ENCODE results near the gene PNPO. TPM values are rescaled to one million over a fixed set of nuclear protein-coding genes. Genes with fewer than 3 reads are reported as not detected.

PNPO gene
- total and polyA plus RNA-seq, 2 of the 13 experiments (the other 11 are each of a cell fraction or from before 2014, with no cell fraction given), result 47.9 to 63.3 TPM

DNA sequence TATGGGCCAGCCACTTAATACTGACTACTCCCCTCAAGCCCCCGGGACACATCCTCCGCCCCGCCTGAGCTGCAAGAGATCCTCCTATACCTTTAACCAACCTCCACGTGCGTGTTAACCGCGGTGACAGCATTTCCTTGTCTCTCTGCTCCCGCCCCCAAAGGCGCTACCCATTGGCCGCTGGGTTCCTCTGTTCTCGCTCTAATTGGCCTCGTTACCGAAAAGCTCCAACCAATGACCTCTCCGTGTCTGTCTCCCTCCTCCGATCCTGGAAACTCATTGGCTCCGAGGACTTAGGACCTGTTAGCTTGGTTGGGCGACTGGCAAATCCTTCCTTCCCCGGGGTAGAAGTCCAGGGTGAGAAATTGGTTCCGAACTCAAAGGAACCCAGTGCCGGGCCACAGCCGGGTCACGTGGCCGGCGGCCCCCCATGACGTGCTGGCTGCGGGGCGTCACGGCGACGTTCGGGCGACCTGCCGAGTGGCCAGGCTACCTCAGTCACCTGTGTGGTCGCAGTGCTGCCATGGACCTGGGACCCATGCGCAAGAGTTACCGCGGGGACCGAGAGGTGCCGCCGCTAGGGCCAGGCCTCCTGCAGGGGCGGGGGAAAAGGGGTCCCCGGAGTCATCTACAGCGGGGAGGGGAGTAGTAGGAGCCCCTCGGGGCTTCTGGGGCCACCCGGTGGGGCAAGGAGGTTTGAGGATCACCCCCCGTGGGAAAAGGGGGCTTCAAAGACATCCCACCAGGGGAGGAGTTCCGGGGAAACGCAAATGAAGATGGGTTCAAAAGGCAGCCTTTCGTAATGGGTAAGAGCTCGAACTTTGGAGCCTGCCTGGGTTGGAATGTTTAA is at the start of gene PNPO (continued):
- TF ChIP-seq FOXP1 (IDR thresholded peaks at IDR 0.05) (no peak), FOXP1 (CRISPR knock-in tag; IDR thresholded peaks at IDR 0.05) (no peak; the same call in 1 of the 2 replicates), ZNF562 (CRISPR knock-in tag; IDR thresholded peaks at IDR 0.05; ENCODE audit: borderline replicate concordance) (peak; percentile 85; the same call in 1 of the 2 replicates), ZNF354B (CRISPR knock-in tag; IDR thresholded peaks at IDR 0.05) (peak; percentile 95), MTA1 (CRISPR knock-in tag; IDR thresholded peaks at IDR 0.05; ENCODE audit: borderline replicate concordance) (peak; percentile 83; the same call in 1 of the 2 replicates), MIER2 (CRISPR knock-in tag; IDR thresholded peaks at IDR 0.05) (no peak), ZNF33B (CRISPR knock-in tag; IDR thresholded peaks at IDR 0.05) (no peak; the same call in 1 of the 2 replicates), POGZ (CRISPR knock-in tag; IDR thresholded peaks at IDR 0.05) (peak; percentile 96), ATM (IDR thresholded peaks at IDR 0.05; ENCODE audit: borderline replicate concordance) (no peak), MLLT10 (CRISPR knock-in tag; IDR thresholded peaks at IDR 0.05) (no peak), RFX5 (IDR thresholded peaks at IDR 0.05; ENCODE audit: low read depth, low read length) (peak; percentile 76), YEATS2 (CRISPR knock-in tag; IDR thresholded peaks at IDR 0.05; ENCODE audit: borderline replicate concordance) (peak; percentile 81; the same call in 1 of the 2 replicates)
- TF ChIP-seq, protein P1, sequence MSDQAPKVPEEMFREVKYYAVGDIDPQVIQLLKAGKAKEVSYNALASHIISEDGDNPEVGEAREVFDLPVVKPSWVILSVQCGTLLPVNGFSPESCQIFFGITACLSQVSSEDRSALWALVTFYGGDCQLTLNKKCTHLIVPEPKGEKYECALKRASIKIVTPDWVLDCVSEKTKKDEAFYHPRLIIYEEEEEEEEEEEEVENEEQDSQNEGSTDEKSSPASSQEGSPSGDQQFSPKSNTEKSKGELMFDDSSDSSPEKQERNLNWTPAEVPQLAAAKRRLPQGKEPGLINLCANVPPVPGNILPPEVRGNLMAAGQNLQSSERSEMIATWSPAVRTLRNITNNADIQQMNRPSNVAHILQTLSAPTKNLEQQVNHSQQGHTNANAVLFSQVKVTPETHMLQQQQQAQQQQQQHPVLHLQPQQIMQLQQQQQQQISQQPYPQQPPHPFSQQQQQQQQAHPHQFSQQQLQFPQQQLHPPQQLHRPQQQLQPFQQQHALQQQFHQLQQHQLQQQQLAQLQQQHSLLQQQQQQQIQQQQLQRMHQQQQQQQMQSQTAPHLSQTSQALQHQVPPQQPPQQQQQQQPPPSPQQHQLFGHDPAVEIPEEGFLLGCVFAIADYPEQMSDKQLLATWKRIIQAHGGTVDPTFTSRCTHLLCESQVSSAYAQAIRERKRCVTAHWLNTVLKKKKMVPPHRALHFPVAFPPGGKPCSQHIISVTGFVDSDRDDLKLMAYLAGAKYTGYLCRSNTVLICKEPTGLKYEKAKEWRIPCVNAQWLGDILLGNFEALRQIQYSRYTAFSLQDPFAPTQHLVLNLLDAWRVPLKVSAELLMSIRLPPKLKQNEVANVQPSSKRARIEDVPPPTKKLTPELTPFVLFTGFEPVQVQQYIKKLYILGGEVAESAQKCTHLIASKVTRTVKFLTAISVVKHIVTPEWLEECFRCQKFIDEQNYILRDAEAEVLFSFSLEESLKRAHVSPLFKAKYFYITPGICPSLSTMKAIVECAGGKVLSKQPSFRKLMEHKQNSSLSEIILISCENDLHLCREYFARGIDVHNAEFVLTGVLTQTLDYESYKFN (CRISPR knock-in tag; conservative IDR thresholded peaks at IDR 0.05), result peak; percentile 82
- TF ChIP-seq, protein P2, sequence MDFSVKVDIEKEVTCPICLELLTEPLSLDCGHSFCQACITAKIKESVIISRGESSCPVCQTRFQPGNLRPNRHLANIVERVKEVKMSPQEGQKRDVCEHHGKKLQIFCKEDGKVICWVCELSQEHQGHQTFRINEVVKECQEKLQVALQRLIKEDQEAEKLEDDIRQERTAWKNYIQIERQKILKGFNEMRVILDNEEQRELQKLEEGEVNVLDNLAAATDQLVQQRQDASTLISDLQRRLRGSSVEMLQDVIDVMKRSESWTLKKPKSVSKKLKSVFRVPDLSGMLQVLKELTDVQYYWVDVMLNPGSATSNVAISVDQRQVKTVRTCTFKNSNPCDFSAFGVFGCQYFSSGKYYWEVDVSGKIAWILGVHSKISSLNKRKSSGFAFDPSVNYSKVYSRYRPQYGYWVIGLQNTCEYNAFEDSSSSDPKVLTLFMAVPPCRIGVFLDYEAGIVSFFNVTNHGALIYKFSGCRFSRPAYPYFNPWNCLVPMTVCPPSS (IDR thresholded peaks at IDR 0.05), result no peak
- TF ChIP-seq, protein P3, sequence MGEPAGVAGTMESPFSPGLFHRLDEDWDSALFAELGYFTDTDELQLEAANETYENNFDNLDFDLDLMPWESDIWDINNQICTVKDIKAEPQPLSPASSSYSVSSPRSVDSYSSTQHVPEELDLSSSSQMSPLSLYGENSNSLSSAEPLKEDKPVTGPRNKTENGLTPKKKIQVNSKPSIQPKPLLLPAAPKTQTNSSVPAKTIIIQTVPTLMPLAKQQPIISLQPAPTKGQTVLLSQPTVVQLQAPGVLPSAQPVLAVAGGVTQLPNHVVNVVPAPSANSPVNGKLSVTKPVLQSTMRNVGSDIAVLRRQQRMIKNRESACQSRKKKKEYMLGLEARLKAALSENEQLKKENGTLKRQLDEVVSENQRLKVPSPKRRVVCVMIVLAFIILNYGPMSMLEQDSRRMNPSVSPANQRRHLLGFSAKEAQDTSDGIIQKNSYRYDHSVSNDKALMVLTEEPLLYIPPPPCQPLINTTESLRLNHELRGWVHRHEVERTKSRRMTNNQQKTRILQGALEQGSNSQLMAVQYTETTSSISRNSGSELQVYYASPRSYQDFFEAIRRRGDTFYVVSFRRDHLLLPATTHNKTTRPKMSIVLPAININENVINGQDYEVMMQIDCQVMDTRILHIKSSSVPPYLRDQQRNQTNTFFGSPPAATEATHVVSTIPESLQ (CRISPR knock-in tag; conservative IDR thresholded peaks at IDR 0.05), result no peak
- TF ChIP-seq, protein P4, sequence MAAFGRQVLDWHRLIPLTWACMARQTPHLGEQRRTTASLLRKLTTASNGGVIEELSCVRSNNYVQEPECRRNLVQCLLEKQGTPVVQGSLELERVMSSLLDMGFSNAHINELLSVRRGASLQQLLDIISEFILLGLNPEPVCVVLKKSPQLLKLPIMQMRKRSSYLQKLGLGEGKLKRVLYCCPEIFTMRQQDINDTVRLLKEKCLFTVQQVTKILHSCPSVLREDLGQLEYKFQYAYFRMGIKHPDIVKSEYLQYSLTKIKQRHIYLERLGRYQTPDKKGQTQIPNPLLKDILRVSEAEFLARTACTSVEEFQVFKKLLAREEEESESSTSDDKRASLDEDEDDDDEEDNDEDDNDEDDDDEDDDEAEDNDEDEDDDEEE (CRISPR knock-in tag; IDR thresholded peaks at IDR 0.05), result peak; percentile 66
- TF ChIP-seq, protein P5, sequence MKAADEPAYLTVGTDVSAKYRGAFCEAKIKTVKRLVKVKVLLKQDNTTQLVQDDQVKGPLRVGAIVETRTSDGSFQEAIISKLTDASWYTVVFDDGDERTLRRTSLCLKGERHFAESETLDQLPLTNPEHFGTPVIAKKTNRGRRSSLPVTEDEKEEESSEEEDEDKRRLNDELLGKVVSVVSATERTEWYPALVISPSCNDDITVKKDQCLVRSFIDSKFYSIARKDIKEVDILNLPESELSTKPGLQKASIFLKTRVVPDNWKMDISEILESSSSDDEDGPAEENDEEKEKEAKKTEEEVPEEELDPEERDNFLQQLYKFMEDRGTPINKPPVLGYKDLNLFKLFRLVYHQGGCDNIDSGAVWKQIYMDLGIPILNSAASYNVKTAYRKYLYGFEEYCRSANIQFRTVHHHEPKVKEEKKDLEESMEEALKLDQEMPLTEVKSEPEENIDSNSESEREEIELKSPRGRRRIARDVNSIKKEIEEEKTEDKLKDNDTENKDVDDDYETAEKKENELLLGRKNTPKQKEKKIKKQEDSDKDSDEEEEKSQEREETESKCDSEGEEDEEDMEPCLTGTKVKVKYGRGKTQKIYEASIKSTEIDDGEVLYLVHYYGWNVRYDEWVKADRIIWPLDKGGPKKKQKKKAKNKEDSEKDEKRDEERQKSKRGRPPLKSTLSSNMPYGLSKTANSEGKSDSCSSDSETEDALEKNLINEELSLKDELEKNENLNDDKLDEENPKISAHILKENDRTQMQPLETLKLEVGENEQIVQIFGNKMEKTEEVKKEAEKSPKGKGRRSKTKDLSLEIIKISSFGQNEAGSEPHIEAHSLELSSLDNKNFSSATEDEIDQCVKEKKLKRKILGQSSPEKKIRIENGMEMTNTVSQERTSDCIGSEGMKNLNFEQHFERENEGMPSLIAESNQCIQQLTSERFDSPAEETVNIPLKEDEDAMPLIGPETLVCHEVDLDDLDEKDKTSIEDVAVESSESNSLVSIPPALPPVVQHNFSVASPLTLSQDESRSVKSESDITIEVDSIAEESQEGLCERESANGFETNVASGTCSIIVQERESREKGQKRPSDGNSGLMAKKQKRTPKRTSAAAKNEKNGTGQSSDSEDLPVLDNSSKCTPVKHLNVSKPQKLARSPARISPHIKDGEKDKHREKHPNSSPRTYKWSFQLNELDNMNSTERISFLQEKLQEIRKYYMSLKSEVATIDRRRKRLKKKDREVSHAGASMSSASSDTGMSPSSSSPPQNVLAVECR (CRISPR knock-in tag; IDR thresholded peaks at IDR 0.05; ENCODE audit: borderline replicate concordance), result peak; percentile 97
